ENCODE results near the gene SNX2.
A peak's percentile ranks its signal among the peaks of the same experiment; 100 is the strongest.
"Not testable (repeated sequence)": the region's sequence is repeated elsewhere in the genome, so short reads cannot be mapped to it uniquely, and the experiment has no call there.

SNX2 gene, protein sequence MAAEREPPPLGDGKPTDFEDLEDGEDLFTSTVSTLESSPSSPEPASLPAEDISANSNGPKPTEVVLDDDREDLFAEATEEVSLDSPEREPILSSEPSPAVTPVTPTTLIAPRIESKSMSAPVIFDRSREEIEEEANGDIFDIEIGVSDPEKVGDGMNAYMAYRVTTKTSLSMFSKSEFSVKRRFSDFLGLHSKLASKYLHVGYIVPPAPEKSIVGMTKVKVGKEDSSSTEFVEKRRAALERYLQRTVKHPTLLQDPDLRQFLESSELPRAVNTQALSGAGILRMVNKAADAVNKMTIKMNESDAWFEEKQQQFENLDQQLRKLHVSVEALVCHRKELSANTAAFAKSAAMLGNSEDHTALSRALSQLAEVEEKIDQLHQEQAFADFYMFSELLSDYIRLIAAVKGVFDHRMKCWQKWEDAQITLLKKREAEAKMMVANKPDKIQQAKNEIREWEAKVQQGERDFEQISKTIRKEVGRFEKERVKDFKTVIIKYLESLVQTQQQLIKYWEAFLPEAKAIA

DNA sequence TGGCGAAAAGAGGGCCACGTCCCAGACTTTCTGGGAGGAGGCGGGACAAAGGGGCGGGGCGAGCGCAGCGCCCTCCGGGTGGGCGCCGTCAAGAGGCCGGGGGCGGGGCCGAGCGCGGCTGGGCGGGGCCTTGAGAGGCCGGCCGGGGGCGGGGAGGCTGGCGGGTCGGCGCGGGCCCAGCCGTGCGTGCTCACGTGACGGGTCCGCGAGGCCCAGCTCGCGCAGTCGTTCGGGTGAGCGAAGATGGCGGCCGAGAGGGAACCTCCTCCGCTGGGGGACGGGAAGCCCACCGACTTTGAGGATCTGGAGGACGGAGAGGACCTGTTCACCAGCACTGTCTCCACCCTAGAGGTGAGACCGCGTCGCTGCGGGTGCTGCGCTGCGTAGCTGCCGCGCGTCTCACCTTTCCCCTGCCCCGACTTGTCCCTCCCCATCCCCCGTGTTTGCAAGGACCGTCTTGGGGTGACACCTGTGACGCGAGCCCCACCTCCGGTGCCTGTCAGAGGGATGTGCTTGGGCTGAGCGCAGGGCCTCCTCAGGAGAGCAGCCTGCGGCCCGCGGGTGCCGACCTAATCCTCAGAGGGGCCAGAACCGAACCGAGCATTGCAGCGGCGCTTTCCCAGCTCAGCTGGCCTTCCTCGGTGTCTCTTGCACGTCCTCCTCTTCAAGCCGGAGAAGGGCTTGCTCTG is at the start of gene SNX2:
TSS of gene SNX2 (plus strand) at position 220 of the 689 bp plus-strand sequence. CDS start at position 244, 24 bp downstream.
- DNase-seq (ENCODE audit: low read depth in 3 of 3) = peak; percentile 79 to 91 (median 80)

DNA sequence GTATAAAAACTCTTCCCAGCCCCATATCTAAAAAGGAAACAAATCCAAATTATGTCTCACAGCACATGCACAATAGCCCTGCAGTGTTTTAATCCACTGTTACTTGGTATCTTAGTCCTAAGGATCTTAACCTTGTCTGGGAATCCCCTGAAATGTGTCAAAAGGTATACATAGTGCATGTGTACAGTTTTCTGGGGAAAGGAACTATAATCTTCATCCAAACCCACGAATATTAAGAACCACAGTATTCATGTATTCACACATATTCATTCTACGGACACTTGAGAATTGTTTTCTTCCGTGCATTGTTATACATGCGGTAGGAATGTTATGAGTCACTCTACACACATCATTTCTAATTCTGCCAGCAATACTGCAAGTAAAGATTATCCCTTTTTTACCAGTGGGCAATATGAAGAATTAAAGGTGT is 47.8 kb upstream of the SNX2 start:
- no peak for DNase-seq (ENCODE audit: low read depth in 3 of 3)

DNA sequence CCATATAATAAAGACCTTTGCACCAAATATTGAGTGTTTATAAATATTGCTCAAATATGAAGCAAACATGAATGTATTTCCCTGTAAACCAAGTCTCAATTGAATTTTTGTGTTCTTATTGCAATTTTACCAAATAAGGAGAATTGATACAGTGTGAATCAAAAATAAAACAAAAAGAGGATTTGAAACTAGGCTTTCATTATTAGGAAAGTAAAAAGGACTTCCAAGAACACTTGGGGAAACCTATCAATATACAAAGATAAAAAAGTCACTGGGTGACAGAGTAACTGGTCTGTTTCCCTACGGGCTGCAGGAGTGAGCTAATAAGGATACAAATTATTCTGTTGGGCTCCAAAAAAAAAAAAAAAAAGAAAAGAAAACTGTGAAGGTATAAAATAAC is 44.8 kb upstream of the SNX2 start:
- no peak for DNase-seq (ENCODE audit: low read depth in 3 of 3)

DNA sequence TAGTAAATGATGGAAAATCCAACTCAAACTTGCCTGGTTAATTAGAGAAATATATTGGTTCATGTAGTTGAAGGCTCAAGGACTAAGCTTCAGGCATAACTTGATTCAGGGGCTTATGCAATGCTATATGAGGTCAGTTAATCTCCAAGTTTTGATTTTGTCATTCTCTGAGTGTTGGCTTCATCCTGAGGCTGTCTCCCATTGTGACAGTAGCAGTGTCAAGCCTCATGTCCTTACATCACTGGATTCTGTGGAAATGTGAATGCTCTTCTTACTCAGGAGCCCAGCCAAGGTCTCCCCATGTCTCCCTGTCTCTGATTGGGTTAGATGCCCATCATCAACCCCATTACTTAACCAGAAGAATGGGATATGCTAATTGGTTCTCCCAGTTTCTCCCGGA is 44.4 kb upstream of the SNX2 start:
- DNase-seq (ENCODE audit: low read depth in 3 of 3) = no peak

DNA sequence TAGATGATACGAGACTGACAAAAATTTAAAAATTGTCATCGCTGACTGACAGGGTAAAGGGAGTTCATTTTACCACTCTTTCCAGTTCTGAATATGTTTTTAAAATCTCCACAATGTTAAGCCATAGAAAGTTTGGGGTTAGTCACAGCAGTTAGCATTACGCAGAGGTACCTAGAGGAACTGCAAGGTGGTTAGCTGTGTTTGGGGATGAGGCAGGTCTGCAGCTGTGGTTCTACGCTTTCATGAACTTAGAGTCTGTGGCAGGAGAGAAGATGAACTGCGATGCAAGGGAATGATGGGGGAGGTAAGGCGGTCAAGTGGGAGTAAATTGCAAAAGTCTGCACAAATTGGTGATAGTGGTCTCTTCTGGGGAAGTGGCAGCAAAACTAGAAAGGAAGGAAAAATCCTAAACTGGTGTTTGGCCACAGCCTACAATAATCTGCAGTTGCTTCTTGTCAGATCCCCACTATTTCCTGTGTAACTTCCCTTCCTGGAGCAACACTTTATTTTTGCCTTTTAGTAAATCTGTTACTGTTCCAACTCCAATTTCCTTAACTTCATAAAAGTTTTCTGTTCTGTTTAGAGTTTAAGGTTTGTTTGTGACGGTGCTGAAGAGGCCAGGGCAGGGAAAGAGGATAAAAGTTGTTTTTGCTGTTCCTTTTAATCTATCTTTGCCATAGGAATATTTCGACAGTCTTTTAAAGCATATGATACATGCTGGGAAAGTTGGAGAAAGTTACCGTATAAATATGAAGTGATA is 38.6 kb upstream of the SNX2 start:
- DNase-seq (ENCODE audit: low read depth in 3 of 3) = no peak

DNA sequence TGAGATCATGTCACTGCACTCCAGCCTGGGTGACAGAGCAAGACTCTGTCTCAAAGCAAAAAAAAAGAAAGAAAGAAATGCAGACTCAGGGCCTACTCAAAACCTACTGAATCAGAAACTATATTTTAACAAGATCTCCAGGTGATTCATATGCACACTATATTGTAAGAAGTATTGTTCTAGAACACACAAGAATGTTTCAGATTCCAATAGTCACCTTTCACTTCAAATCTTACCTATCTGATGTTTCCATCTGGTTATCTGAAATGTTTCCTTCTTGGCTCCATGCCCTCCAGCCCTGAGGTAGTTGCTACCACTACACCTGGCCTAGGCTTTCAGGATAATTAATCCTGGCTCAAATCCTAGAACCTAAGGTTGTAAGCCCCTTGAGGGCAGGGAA is 36.8 kb upstream of the SNX2 start:
- DNase-seq (ENCODE audit: low read depth in 3 of 3) = no peak

DNA sequence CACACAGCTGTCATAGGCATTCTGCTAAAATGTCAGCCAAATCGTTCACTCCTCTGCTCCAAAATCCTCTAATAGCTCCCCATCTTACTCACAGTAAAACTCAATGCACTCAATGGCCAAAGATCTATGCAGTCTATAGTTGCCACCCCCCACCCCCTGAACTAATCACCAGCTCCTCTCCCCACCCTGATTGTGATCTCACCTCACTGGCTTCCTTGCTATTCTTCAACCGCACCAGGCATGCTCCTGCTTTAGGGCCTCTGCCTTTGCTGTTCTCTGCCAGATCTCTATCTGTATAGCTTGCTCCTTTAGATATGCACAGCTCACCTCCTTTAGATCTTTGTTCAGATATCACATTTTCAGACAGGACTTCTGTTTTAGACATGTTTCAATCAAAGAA is 33.2 kb upstream of the SNX2 start:
- no peak for DNase-seq (ENCODE audit: low read depth in 3 of 3)

DNA sequence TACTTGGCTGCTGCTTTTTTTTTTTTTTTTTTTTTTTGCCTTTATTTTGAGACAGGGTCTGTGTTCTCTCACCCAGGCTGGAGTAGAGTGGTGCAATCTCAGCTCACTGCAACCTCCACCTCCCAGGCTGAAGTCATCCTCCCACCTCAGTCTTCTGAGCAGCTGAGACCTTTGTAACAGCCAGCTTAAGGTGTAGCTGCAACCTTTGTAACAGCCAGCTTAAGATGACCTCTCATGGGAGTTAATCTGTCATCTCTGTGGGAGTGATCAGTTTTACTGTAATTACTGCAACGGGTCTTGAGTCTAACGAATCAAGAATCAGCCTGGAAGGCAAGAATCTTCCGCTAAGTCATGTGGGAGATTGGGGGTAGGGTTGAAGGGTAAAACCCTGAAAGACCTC is 31.6 kb upstream of the SNX2 start:
- DNase-seq (ENCODE audit: low read depth in 3 of 3) = no peak

DNA sequence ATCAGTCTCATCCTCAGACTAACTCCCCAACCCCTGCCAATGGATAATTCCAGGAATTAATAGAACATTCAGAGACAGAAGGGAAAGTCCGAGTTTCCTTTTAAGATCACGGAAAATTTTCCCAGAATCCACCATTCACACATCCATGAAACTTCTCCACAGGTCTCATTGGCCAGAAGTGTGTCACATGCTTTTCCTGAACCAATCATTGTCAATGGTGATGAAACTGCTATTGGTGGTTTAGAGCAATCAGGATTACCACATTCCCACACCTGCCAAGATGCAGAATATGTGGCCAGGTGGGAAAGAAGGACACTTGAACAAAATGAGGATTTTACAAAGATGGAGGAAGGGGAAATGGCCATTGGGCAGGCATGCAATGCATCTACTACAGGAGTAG is 29.3 kb upstream of the SNX2 start:
- DNase-seq (ENCODE audit: low read depth in 3 of 3) = no peak

DNA sequence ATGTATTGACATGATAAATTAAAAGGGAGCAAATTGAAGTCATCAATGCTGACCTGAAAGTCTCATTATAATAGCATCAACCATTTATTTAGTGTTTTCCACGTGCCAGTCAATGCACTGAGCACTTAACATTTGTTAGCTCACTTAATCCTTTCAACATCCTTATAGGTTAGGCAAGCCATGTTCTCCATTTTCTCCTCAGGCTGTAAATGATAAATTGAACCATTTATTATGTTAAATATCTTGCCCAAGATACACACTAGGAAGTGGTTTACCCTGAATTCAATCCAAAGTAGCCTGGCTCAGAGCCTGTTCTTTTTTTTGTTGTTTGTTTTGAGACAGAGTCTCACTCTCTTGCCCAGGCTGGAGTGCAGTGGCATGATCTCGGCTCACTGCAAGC is 25.0 kb upstream of the SNX2 start:
- DNase-seq (ENCODE audit: low read depth in 3 of 3) = no peak

DNA sequence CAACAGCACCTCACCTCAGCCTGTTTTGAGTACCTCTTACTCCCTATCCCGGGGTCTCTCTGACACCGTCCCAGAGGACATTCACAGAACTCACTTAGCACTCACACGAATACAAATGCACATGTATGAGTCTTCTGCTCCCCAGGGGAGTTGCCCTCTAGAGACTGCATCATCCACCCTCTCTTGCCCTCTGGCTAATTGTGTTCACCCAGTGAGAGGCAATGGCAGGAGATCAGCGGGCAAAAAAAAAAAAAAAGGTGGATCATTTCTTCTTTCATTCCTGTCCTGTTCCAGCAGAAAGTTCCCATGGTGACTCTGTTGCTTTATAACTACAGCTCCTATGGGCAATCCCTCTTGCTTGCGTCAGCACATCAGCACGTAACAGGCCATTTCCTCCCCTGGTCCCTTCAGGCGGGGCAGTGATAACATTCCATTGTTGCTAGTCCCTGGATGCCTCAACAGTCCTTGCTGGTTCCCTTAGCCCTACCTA is 23.5 kb upstream of the SNX2 start:
- no peak for DNase-seq (ENCODE audit: low read depth in 3 of 3)

DNA sequence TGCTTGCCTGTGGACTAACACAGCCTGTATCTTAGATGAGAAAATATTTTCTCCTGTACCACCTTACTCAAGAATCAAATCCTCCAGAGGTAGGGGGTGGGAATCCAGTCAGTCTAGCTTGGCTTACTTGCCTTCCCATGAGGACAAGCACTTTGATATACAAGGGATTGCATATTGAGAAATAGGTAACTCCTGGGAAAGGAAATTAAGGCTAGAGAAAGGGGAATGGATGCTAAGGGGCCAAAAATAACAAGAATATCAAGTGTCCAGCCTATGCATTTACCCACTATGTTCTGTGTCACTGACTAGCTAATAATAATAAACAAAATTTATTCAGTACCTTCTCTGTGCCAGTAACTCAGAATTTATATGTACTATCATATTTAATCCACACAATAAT is 21.4 kb upstream of the SNX2 start:
- no peak for DNase-seq (ENCODE audit: low read depth in 3 of 3)

DNA sequence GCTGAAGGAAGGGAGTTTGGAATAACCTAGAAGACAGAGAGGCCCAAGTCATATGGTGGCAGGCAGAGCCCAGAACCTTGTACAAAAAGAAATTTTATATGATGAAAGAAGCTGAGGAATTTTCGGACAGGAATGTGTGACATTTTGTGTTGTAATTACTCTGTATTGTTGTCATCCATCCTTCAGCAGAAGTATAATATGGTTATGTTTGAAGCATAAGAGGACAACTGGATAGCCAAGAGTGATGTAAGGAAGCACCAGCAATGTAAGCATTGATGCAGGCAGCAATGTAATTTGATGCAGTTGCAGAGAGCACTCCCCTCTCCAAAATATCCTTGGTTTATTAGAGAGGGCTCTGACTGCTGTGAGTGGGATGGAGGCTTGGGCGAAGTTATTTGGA is 19.1 kb upstream of the SNX2 start:
- DNase-seq (ENCODE audit: low read depth in 3 of 3) = no peak

DNA sequence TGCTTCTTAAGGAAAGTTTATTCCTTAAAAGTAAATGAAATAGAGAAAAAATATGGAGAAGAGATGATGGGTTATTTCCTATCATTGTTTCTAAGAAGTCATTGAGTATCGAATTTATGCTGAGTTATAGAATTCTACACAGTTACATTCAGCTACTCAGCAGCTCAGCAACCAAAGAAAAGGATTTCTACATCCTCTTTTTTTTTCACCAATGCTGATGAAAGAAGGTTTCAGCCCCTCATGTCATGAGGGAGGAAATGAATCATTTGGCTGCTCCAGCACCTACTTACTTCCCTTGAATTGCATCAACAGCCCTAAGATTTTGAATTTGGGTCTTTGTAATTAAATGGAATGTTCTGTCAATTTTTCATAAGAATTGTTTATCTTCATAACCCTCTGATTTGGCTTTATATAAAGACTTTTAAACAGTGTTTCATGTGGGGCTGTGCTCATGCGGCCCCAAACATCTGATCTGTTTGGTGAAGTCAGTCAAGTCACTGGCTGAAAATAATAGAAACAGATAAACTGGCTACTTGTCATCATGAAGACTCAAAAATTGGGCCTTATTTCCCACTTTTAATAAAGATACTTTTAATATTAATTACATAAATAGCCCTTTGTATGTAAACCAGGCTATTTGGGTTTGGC is 18.5 kb upstream of the SNX2 start:
- no peak for DNase-seq (ENCODE audit: low read depth in 3 of 3)

DNA sequence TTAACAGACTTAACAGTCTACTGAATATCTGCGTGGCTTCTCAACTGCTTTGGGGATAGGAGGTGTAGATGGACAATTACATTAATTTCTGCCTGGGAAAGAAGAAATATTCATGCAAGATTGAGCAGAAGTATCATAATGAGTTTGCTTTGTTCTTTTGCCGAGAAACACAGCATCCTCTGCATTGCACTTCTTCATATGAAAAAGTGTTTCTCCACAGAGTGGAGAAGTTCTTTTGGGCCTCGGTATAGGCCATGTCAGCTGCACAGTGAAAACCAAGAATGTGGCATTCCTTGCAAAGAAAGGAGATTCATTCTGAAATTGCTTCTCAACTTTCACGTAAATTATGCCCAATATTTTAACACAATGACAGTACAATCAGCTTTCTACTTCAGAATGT is 17.6 kb upstream of the SNX2 start:
- DNase-seq (ENCODE audit: low read depth in 3 of 3) = no peak

DNA sequence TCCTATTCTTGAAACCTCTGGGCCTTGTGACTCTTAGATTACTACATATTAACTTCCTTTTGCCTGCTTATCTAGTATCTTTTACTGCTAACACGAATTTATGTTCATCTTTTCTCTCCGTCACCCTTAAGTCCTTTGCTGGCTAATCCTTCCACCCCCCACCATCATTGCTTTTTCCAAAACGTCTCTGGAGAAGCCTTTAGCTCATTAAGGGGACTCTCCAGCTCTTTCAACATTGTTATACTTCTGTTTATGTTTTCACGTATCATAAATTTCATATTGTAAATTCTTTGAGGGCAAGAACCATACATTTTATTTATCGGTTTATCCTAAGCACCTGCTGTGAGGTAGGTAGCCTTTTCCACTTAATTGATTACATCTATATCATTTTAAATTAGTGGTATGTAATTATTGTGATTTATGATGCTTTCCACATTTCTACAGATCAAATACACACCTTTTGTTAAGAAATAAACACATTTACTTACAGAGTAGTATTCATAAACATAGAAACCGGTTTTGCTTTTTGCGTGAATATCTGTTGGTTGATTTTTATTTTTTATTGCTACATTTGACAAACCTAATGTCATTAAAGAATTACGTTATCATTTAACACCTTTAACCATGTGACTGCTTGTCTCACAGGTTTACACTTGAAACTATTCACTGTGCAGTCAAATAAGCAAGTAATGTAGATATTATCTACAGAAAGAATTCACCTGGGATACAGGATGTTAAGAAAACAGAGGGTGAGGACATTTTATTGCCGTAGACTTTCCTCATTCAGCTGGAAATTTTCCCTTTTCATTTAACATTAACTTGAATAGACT is 15.4 kb upstream of the SNX2 start:
- DNase-seq (ENCODE audit: low read depth in 3 of 3) = no peak

DNA sequence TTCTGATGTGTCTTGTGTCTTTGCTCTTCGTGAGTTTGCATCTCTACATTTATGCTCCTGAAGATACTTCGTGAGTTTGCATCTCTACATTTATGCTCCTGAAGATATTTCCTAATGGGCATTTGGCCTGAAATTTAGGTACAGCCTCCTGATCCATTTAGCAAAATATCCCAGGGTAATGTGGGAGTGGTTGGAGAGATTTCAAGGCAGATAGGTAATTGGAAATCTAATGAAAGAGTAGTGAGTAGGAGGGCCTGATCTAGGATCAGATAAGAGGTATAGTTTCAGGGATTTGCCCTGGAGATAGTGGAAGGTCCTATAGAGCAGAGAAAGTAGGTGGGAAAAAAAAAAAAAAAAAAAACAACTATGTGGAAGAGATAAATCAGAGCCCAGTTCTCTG is 14.6 kb upstream of the SNX2 start:
- no peak for DNase-seq (ENCODE audit: low read depth in 3 of 3)

DNA sequence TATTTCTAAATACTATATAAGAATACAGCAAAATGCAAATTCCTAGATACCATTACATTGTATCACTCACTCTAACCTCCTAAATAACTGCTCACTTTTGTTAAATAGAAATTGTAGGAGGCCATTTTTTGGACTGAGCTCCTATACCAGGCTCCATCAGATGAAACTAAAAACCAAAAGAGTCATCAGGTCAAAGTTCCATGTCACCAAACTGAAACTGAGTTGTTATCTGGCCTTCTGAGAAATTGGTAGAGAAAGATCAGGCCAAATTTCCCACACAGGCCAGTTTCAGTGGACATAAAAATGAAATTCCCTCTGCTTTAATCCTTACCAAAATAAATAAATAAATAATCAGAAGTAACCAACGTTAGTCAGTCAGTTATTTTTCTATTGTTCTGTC is 13.8 kb upstream of the SNX2 start:
- no peak for DNase-seq (ENCODE audit: low read depth in 3 of 3)

DNA sequence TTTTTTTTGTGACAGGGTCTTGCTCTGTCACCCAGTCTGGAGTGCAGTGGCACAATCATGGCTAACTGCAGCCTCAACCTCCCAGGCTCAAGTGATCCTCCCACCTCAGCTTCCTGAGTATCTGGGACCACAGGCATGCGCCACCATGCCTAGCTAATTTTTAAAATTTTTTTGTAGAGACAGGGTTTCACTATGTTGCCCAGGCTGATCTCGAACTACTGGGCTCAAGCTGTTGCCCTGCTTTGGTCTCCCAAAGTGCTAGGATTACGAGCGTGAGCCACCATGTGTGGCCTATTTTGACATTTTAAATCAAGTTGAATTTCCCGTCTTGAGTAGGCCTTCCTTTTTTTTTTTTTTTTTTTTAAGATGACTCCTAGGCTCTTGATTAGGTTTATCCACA is 13.0 kb upstream of the SNX2 start:
- not testable (repeated sequence) for DNase-seq (ENCODE audit: low read depth in 3 of 3)

DNA sequence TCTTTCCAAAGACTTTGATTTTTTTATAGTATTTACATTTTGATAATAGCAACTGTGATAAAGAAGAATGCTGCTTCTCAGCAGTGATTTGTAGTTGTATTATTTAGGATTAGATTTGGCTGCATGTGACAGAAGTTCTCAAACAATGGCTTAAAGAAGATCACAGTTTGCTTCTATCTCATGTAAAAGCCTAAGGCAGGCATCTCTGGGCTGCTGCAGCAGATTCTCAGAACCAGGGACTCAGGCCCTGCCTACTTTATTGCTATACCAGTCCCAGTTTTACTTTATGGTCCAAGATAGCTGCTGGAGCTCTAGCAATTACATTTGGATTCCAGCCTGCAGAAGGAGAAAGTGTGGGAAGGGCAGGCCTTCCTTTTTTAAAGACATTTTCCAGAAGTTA is 8.8 kb upstream of the SNX2 start:
- DNase-seq (ENCODE audit: low read depth in 3 of 3) = no peak

DNA sequence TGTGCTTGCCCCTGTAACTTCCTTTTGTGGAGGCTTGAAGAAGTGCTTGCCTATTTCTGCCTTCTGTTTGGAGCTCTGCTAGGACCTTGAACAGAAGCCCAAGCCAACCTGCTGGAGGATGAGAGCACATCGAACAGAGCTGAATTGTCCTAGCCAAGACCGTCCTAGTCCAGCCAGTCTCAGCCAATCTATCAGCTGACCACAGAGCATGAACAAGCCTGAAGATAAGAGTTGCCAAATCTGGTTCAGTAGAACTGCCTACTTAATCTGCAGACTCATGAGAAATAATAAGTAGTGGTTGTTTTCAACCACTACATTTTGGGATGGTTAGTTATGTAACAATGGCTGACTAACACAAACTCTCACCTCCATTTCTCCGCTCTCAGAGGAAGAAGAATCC is 4.4 kb upstream of the SNX2 start:
- DNase-seq (ENCODE audit: low read depth in 3 of 3) = no peak

Measured in stimulated activated CD4-positive, alpha-beta T cell treated with anti-CD3 and anti-CD28 coated beads, TNF-alpha, amount 100 ng/mL, for 48 hours (primary cell).